ENCODE measurements around the gene KCNH1.

- TF ChIP-seq TRIM24 (IDR thresholded peaks at IDR 0.05) (no peak), GATAD2A (IDR thresholded peaks at IDR 0.05) (no peak), NFXL1 (CRISPR knock-in tag; IDR thresholded peaks at IDR 0.05) (no peak), GABPA (tag; conservative IDR thresholded peaks at IDR 0.05; ENCODE audit: low read depth) (no peak), PRDM10 (IDR thresholded peaks at IDR 0.05; ENCODE audit: partially characterized antibody) (no peak), ZNF589 (CRISPR knock-in tag; IDR thresholded peaks at IDR 0.05; ENCODE audit: low read depth) (no peak)
Measured at GRCh38 chr1:210702506-210702905, 431.4 kb downstream of the KCNH1 start.
